ENCODE measurements around the gene EID3.
"Not testable (repeated sequence)": the region's sequence is repeated elsewhere in the genome, so short reads cannot be mapped to it uniquely, and the experiment has no call there.

EID3 gene

DNA sequence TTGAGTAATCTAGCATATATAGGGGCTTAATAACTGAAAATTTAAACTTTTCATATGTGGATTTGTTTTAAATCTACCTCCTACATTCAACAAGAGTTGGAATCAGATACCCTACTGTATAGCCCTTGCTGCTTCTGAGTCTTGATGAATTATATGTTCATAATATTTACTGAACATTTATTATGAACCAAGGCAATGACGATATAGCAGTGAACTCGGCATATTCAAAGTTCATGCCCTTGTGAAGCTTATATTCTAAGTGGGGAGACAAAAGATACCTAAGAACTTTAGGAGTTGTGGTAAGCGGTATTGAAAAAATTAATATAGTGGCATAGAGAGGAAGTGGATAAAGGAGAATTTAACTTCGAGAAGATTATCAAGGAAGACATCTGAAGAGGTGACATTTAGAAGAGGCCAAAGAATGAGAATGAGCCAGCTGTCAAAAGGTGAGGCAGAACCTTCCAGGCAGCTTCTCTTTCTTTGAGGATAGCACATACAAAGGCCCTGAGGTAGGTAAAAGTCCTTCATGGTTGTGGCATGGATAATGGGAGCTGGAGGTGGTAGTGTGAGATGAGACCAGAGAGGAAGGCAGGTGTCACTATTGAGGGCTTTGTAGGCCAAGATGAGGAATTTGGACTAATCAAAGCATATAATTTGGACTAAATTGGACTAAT lies 10.2 kb downstream of the EID3 start:
- FAIRE-seq, result no peak

- FAIRE-seq, result no peak
Measured at GRCh38 chr12:104314242-104314614, 10.7 kb downstream of the EID3 start.

DNA sequence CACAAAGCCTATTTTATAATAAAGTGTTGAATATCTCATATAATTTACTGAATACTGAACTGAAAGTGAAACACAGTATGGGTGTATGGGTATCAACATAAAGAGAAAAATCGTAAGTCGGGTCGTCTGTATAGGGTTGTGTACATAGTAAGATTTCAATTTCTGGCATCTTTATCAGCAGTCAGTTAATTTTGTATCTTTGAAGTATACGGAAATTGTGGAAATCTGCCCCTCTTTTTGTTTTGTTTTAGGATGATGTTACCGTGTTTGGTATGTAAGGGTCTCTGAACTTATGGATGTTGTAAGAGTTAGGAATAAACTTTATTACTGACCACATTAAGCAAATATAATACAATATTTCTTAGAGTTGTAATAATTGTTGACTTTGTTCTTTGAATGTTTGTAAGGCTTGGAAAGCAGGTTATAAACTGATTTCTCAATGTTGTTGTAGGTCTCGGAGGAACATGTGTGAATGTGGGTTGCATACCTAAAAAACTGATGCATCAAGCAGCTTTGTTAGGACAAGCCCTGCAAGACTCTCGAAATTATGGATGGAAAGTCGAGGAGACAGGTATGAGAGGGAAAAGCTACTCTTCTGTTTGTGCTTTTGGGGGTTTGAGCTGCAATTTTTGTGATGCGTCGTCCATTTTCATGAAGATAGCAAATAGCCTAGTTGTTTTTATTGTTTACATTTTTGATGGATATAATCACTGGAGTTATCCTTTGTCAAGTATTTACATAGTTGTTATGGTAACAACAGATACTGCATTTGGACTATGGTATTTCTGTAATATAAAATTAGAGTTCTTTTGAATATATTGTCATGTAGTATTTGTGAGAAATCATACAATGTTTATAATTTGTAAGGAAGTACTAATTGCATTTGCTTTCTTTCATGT lies 12.0 kb downstream of the EID3 start:
- FAIRE-seq, result no peak

GRCh38 chr12:104316936-104317335 lies 13.4 kb downstream of the EID3 start:
- FAIRE-seq, result no peak

GRCh38 chr12:104317538-104318210 lies 14.1 kb downstream of the EID3 start:
- no peak for FAIRE-seq

DNA sequence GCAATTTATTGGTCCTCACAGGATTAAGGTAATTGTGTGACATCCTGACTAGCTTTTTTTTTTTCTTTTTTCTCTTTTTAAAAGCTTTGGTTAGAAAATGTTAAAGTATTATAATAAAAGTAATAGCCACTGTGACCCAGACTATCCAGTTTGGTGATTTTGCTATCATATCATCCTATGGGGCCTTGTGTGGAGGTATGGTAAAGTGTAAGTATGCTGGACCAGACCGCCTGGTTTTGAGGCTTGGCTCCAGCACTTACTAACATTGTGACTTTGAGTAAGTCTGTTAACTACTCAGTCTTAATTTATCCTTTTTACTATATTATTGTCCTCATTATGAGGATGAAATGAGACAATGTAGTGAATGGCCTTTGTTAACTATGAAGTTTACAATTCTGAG lies 15.5 kb downstream of the EID3 start:
- no peak for FAIRE-seq

- no peak for FAIRE-seq
Measured at GRCh38 chr12:104319918-104320626, 16.5 kb downstream of the EID3 start.

- FAIRE-seq, result no peak
Measured at GRCh38 chr12:104320627-104321024, 17.1 kb downstream of the EID3 start.

GRCh38 chr12:104321949-104322348 lies 18.4 kb downstream of the EID3 start:
- no peak for FAIRE-seq

GRCh38 chr12:104322533-104322932 lies 19.0 kb downstream of the EID3 start:
- not testable (repeated sequence) for FAIRE-seq

- no peak for FAIRE-seq
Measured at GRCh38 chr12:104323899-104324298, 20.4 kb downstream of the EID3 start.

- FAIRE-seq, result not testable (repeated sequence)
Measured at GRCh38 chr12:104328278-104328677, 24.7 kb downstream of the EID3 start.

- FAIRE-seq, result no peak
Measured at GRCh38 chr12:104328790-104329189, 25.3 kb downstream of the EID3 start.

DNA sequence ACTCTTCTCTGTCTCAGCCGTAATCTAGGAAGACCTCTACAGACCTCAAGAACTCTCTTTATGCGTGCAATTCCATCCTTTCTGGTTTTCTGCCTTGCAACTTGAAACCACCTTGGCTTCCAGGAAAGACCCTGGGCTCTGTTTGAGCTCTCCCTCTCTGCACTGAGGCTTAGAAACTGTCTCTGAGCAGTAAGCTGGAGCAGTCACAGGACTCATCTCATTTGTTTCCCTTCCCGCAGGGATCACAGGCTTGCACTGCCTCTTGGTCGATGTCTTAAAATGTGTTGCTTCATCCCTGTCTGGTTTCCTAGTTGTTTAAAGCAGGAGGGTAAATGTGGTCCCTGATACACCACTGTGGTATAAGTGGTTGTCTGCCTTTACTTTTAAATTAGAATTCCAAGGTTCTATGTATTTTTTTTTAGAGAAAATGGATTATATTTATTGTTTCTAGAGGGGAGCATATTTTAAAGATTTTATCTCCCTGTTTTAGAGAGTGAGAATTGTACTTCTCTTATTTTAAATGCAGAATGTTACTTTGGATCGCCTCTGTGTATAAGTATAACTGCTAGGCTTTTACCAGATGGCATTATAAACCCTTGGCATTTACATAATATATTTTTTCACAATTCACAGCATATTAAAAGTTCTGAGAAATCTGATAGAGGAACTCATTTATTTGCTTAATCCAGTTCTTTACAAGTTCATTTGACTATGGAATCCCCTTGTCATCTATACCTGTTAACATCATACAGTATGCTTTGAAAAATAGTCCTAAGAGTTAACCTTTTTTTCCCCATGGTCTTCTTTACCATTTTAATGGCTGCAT lies 26.4 kb downstream of the EID3 start:
- no peak for FAIRE-seq

DNA sequence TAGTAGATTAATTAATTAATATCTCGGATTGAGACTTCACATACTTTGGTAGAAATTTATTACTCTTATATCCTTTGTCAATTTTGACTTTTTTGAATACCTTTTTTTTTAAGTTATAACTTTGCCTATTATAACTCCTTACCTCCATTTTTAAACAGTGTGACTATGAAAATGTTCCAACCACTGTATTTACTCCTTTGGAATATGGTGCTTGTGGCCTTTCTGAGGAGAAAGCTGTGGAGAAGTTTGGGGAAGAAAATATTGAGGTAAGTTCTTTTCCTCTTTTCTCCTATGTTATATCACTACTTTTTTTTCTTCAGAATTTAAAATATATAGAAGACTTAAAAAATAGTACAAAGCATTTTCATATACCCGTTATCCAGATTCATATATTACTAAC lies 27.8 kb downstream of the EID3 start:
- no peak for FAIRE-seq

DNA sequence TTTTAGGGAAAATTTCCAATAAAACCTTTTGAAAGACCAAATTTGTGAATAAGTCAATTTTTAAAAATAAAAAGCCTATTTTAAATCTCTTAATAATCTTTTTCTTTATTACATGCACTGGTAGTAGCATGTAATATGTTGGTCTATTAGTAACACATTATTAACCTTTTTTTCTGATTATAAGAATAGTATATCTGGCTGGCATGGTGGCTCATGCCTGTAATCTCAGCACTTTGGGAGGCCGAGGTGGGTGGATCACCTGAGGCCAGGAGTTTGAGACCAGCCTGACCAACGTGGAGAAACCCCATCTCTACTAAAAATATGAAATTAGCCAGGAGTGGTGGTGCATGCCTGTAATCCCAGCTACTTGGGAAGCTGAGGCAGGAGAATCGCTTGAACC lies 28.7 kb downstream of the EID3 start:
- FAIRE-seq, result not testable (repeated sequence)

DNA sequence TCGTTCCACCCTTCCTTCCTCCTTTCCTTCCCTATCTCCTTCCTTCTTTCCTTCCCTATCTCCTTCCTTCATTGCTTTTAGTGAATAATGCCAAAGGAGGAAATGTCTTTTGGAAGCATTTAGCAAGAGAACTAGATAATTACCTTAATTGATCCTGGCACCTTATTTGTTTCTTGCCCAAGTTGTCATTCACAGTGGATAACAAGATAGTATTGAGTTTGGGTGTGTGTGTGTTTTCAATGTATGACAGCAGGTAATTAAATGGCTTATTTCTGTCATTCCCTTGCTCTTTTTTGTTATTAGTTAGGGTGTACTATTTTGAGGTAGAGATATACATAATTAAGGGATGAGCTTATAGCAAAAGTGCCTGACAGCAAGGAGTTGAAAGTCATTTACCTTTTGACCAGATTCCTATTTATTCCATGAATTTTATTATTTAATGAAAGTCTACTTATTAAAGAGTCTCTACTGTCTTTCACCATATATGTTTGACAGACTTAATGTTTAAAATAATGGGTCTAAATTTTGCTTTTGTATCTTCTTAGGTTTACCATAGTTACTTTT lies 30.2 kb downstream of the EID3 start:
- no peak for FAIRE-seq

GRCh38 chr12:104334581-104334980 lies 31.0 kb downstream of the EID3 start:
- FAIRE-seq, result no peak

DNA sequence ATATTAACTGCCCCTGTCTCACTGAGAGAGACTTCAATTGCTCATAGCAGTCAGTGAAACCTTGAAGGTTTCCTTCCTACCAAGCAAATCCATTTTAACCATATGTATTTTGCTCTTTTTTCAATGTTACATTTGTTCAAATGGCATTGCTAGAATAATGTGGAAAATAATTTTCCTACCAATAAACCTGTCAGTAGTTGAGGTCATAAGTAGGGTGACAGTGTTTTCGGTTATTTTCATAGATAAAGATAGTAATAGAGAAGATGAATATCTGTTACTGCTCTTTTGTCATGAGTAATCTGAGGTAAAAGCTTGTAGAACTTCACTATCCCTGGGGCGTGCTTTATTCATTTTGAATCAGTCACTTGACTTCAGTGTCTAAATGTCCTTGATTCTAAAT lies 32.6 kb downstream of the EID3 start:
- FAIRE-seq, result no peak

DNA sequence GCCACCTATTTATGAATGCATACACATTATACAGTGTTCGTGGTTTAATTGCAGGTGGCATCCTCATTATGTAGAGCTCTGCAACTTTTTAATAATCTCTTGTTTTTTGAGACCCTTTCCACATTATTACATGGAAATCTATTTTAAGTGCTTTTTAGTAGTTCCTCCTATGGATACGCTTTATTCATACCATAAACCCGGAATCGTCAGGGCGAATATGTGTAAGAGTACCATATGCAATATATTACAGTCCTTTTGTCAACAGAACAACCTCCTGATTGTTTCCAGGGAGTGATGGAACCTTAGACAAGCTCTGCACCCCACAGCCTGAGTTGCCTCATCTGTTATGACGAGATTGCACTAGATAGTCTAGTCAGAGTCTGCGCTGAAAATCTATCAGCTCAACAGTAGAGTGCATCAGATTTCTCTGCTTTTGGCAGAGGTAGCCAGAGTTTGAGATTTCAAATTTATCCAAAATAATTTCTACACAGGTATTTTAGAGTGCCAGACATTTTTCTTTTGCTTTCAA lies 33.6 kb downstream of the EID3 start:
- FAIRE-seq, result no peak

GRCh38 chr12:104339663-104340062 lies 36.1 kb downstream of the EID3 start:
- no peak for FAIRE-seq
